Ishikawa (cell line): ENCODE measurements around the gene NFAM1.
A peak's percentile ranks its signal among the peaks of the same experiment; 100 is the strongest.

Source experiments
- FOXM1 ChIP-seq: IDR thresholded peaks from 2 replicates; pipeline ENCODE4 v1.6.1; 2012; ENCODE audit warnings: low read depth, borderline replicate concordance
- MAX ChIP-seq: IDR thresholded peaks from 2 replicates; pipeline ENCODE4 v1.6.1; 2012
- TAF1 ChIP-seq: IDR thresholded peaks from 2 replicates; pipeline ENCODE4 v1.6.1; 2012; ENCODE audit warnings: low read depth, mild to moderate bottlenecking
- ZBTB7A ChIP-seq: IDR thresholded peaks from 2 replicates; pipeline ENCODE4 v1.6.1; 2012; ENCODE audit warnings: low read depth

DNA sequence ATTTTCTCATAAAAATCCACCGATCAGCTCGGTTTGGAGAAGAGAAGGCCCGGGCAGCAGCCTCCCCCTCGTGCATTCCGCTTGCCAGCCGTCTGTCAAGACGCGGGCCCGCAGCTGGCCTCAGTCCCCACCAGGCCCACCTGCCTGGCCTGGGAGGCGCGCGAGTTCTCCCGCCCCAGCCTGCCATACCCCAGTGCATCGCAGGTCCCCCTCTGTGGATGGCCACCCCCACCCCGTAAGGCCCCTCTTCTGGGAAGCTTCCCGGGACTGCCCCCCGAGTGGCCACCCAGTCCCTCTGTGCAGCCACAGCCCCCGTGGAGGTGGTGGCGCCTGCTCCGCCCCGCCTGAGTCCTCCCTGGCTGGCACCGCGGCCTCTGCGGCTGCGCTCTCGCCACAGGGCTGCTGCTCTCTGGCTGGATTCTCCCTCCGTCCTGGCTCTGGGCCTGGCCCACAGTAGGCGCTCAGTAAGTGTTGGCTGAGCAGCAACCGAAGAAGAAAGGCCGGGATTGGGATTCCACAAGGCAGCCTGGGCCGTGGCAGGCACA is 87.8 kb downstream of the NFAM1 start:
- TF ChIP-seq TAF1 (no peak), ZBTB7A (peak; percentile 73), FOXM1 (no peak), MAX (peak; percentile 65)
